NCI-H146 treated with DMSO at 0.1 percent for 48 hours (cell line): Measurements from ENCODE around the gene PLPPR5.
"Not testable (repeated sequence)": the region's sequence is repeated elsewhere in the genome, so short reads cannot be mapped to it uniquely, and the experiment has no call there.

Experiments used
- DNase-seq: peaks from one replicate; lab custom pipeline; 2025; ENCODE audit not compliant: unreplicated experiment; lab: John Stamatoyannopoulos, UW

PLPPR5 gene

DNA sequence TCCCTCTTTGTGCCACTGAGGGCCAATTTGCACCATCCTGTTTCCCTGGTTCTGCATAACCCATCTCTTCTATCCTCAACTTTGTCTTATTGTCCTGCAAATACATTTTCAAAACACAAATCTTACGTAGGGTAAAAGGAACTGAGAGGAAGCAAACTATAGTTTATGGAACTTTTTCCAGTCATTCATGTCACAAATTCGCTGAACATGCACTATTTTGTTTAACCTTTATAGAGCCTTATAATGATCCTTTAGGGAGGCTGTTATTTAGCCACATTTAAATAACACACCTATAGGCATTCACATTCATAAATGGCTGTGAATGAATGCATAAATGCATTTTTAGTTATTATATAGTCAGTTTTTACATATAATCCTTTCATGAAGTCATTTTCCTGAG lies 85.0 kb downstream of the PLPPR5 start:
- no peak for DNase-seq

DNA sequence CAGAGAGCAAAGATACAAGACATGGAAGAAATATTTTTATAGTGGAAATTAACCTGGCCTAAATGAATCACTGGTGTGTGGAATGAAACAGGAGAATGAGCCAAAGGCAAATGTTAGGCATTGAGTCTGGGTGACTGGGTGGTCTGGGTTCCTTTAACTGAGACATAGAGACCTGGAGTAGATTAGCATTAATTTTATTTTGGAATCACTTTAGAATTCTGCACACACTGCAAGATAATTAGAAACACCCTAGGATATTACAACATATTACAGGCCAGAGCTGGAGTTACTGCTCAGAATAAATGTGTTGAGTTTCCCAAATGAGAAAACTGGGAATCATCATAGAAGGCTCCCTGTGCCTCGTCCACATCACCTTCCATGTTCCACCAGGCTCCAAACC lies 85.5 kb downstream of the PLPPR5 start:
- no peak for DNase-seq

DNA sequence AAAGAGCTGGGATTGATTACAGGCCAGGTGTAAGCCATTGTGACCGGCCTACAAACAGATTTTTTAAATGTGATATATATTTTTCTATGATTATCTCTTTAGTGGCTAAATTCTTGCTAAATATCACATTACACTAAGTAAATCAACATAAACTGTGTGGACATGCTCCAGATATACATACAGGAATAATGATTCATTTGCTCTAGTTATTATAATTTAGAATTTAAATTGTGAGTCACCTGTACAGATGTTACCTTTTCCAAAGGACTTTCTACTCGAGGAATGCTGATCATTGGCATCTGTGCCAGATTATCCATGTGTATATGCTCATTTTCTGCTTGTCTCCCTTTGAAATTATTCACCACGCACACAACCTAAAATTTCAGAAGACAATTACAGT lies 90.1 kb downstream of the PLPPR5 start:
- DNase-seq, result no peak

DNA sequence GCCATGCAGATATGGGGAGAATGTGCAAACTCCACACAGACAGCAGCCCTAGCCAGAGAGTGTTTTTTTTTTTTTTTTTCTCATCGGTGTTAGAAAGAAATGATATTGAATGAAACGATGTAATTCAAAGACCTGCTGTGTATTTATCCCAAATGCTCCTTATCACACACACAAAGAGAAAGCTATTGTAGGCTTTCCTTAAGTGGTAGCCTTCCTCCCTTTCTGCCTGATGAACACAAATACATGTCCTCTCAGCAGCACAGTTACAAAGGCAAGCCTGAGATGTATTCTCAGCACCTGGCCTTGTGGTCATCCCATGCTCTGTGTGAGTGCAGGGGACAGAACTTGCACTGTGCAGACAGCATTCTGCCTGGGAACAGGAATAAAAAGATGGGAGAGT lies 93.8 kb downstream of the PLPPR5 start:
- no peak for DNase-seq

DNA sequence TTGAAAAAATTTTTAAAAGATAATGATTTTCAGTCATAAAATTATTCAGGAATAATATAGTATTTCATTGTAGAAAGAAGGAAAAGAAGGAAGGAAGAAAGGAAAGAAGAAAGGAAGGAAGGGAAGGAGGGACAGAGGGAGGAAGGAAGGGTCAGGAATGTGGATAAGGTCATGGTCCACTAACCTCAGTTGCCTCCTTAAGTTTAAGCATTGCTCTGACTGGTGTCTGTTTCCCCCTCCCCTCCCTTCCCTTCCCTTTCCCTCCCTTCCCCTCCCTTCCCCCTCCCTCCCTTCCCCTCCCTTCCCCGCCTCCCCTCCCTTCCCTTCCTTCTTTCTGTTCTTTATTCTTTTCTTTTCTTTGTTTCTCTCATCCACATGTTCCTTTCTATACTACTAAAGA lies 95.7 kb downstream of the PLPPR5 start:
- no peak for DNase-seq

DNA sequence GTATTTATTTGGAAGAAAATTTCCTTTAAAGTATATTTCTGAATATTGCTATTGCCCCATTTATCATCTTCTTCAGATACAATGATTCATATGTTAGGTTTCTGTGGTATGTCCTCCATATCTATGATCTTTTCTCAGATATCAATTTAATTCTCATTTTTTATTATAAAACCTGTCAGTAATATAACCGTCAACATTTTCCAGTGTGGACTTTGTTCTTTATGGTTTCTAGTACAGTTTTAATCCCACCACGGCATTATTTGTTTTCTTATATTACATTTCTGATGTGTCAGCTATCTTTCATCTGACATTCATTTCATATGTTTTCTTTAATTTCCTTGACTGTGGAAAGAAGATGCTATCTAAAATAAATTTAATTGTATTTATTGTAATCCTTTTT lies 97.9 kb downstream of the PLPPR5 start:
- no peak for DNase-seq

DNA sequence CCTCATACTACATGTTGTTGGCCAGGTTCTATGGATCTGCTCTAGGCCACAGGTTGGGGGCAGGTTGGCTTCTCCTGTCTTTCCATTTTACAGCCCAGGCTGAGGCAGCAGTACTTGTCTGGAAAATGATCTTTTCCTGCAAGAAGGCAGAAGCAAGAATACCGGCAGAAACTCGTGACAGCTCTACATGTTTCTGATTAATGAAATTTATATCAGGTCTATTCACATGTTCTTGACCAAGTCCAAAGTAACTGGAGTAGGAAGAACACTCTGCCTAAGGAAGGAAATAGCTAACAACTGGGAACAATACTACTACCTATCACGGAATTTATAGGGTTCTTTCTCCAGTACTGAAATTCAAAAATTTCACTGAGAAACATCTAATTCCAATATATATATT lies 98.3 kb downstream of the PLPPR5 start:
- no peak for DNase-seq

DNA sequence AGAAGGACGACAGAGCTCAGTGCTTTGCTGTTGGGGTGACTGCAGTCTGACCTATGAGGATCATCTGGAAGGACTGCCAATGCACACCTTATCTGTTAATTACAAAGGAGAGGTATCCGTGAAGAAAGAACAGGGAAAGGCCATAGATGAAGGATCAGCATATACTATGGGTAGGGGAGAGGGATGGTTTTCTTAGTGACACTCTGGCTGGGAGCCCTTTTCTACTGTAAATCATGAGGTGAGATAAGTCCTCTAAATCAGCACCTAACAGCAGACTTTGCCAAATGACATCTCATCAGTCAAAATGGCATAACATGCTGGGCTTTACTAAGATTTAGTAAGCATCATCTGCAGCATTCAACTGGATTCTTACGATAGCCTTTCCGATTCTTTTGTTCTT lies 100.0 kb downstream of the PLPPR5 start:
- no peak for DNase-seq

DNA sequence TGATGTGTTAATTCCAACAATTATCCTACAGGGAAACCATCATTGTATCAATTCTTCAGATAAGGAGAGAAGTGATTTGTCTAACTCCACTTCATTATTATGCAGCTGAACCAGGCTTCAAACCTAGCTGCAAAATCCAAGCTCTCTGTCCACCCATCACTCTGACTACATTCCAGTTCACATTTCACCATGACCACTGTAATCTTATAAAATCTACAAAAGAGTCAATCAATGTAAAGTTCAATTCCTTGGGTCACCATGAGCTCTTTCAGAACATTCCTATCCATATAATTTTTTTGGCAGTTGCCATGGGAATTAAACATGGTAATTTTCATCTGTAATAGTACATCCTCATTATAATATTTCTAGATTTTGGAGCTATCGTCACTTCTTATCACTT lies 100.9 kb downstream of the PLPPR5 start:
- DNase-seq, result no peak

DNA sequence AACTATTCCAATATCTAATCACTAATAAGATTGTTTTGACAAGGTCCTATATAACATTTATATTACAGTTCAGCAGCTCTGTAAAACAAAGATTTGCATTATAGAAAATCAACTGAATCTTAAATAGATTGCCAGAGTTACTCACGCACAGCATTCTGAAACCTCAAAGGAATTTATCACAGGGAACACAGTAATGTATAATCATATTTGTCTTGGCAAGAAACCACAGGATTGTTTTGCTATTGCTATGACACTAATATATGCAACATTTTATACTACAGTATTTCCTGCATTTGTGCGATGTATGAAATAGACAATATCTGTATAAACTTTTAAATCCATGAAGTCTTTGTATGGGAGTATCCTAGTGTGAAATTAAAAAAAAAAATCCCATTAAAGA lies 101.4 kb downstream of the PLPPR5 start:
- DNase-seq, result no peak

DNA sequence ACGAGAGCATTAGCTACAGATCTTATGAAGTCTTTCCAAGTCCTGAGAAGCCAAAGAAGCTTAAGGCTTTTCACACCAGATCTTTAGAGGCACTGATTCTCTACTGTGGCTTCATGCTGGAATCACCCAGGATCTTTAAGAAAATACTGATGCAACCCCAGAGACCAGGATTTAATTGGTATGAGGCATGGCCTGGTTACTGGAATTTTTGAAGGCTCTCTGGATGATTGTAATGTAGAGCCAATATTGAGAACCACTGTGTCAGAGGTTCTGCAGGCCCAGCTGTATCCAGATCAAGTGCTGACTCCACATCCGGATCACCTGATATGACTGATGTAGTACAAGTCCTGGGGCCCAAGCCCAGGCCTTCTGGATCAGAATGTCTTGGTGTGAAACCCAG lies 105.7 kb downstream of the PLPPR5 start:
- DNase-seq, result no peak

DNA sequence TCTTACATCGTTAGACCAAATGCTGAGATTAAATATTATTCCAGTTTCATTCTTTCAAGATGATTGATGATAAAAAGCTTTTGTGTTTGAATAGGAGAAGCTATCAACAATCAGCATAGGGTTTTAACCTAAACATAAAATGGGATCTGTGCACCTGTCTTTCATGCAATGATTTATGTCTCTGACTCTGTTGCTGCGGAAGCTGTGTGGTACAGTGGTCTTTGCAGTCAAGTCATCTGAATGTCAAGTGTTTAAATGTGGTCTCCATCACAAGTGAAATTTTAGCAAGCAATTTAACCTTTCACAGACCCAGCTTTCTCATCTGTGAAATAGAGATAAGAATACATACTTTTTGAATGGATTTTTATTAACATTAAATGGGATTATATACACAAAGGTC lies 107.2 kb downstream of the PLPPR5 start:
- DNase-seq, result no peak

DNA sequence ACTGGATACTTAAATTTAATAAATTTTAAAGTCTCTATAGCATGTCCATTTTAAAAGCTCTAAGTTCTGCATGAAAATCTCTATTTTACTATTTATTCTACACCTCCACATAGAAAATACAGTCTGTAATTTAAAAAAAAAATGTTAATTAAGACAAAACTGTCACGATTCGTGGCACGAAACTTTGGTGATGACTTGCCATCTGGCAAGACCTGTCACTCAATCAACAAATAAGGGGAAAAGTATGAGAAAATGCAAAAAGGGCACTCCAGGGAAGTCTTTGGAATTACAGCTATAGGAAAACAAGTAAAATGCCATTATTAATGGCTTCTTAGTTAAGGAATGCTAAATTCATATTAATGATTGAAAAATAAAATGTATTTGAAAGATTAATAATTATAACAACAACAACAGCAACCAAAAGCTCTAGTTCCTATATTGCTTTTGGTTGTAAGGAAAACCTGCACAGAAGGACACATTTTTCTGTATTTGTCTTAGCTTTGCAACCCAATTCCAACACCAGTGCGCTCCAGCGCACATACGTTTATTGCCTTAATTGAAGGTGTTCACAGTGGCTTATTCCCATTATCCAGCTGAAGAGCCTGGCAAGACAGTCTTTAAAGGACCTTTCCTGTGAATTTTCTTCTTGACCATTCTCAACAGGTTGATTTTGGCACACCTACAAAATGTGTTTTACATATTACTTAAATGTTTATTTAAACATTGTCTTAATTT lies 107.8 kb downstream of the PLPPR5 start:
- no peak for DNase-seq

DNA sequence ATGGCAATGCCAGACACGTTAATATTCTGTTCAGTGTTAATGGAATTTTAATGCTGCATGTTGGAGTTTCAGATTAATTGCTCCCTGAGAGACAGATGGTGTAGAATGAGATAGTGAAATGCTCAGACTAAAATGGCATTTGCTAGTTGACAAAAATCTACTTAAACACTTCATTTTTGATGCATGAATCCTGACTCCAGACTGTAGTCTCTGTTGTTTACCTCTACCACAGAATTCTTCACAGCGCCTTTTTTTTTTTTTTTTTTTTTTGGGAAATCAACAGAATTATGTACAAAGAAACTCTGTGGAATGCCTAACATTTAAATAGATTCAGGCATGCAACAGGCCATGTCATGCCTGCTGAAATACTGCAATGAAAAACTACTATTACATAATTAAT lies 111.3 kb downstream of the PLPPR5 start:
- no peak for DNase-seq

DNA sequence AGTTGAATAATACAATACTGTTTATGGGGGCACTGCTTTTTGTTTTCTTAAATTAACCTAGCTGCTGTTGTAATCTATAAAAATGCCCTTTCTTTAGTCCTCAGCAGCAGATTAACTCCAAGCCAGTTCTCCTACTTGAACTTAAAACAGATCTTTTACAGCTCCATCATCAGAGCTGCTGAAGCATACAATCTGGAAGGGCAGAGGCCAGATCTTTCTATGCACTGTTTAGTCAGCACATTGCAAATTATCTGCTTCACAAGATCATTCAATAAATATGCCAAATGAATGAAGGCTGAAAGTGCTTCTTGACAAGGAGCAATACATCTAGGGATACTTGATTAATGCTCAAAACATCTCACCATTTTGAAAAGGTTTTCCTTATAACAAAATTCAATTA lies 115.8 kb downstream of the PLPPR5 start:
- no peak for DNase-seq

DNA sequence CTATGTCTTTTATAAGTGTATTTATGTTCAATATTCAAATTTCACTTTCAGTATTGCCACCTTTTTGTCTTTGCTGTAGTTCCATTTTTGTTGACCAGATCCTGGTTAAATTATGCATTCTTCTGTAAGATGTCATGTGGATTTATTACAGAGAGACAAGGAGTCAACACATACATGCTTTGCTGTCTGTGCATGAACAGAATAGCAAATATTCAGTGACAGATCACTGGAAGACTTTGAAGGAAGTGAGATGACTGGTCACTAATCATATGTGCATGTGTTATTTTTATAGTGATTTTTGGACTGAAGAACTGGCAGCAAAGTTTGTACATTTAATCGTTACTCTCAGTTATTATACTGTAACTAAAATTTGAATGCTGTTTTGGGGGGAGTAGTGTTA lies 117.2 kb downstream of the PLPPR5 start:
- no peak for DNase-seq

DNA sequence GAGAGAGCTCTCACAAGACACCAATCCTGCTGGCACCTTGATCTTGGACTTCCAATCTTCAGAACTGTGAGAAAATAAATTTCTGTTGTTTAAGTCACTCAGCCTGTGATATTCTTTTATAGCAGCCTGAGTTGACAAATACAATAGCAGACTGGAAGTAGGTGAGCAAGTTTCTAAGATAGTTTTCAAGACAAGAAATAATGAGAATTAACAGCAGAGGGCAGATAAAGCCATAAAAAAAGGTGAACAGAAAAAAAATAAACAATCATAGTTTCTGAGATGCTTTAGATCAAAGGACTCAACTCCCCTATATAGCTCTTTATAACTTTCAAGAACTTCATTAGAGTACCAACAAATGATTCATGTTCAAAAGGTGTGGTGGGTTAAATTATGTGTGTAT lies 119.8 kb downstream of the PLPPR5 start:
- DNase-seq, result no peak

DNA sequence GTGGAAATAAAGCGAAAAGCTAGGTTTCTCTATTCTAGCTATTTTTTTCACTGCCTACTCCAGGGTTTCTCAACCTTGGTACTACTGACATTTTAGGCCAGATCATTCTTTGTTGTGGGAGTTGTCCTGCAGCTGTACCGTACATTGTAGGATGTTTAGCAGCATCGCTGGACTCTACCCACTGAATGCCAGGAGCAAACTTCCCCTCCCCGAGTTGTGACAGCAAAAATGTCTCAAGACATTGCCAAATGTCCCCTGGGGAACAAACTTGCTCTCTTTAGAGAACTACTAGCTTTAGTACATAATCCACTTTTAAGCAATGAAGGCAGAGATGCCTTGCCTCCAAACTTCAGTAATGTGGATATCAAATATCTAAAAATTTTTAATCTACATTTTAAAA lies 122.8 kb downstream of the PLPPR5 start:
- no peak for DNase-seq

DNA sequence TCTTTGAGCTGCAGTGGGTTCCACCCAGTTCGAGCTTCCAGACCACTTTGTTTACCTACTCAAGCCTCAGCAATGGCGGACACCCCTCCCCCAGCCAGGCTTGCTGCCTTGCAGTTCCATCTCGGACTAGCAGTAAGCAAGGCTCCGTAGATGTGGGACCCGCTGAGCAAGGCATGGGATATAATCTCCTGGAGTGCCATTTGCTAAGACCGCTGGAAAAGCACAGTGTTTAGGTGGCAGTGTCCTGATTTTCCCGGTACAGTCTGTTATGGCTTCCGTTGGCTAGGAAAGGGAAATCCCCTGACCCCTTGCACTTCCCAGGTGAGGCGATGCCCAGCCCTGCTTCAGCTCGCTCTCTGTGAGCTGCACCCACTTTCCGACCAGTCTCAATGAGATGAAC lies 123.4 kb downstream of the PLPPR5 start:
- not testable (repeated sequence) for DNase-seq

DNA sequence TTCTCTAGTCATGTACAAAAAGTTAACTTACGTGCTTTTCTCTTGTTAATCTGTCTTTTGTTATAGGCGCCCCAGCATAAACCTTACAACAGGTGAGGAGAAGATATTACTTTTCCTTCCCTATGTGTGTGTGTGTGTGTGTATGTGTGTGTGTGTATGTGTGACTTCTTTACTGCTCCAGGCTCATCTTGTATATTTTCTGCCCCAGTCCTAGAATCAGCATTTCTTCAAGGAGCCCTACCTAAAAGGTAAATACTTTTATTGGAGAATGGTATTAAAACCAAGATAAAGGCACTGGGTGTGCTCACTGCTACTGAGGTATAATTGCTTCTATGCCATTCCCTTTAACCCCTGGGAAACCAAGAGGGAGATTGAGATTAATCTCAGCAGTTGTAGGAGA lies 129.8 kb downstream of the PLPPR5 start:
- DNase-seq, result no peak

DNA sequence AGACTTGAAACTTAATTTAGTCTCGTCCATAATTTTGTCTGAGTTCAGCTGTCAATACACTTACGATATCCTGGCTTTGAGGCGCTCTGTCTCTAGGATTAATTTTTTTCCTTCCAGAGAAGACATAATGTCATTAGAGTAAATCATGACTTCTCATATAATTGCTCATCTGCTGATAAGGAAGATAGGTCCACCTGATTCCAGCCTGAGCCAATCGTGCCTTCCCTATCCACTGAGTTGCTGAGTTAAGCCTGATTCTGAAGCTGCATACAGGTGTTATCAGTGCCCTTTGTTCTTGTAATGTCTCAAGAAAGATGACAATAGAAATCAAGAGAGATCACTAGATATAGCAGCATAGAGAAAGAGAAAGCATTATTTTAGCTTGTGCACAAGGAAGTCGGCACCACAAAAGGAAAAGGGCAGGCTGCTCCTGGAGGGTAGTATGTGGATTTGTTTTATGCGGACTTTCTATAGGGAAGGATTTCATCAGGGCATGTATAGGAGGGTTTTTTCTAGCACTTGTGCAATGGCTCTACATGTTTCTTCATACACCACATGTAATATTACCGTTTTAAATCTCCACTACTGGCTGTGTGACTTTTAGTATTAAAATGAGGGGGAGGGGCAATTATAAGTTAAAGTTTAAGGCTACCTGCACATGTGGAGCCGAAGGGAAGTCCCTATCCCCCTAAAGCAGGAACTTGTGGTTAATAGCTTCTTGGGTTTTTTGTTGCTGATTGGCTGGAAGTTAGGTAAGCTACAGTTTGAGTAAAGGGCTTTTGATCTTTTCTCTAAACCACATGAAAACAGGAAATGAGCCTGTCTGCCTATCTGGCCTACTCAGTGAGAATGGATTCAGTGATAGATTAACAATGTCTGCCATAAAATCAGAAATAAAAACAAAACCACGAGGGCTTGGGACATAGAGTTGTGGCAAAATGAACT lies 133.4 kb downstream of the PLPPR5 start:
- no peak for DNase-seq

DNA sequence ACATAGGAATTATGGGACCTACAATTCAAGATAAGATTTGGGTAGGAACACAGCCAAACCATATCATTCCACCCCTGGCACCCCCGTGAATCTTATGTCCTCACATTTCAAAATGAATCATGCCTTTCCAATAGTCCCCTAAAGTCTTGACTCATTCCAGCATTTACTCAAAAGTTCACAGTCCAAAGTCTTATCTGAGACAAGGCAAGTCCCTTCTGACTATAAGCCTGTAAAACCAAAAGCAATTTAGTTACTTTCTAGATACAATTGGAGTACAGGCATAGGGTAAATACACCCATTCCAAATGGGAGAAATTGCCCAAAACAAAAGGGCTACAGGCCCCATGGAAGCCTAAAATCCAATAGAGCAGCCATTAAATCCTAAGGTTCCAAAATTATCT lies 138.9 kb downstream of the PLPPR5 start:
- no peak for DNase-seq
